Measurements from ENCODE around the gene RTF1.
"Not testable (repeated sequence)": the region's sequence is repeated elsewhere in the genome, so short reads cannot be mapped to it uniquely, and the experiment has no call there.

The RTF1 gene

GRCh38 chr15:41411441-41411840 is 5.5 kb upstream of the RTF1 start:
- Mint-ChIP-seq H3K27ac (no peak overlapping the region), H3K4me1 (peaks cover 8% of the 10 kb centered on the region), H3K4me3 (no peak overlapping the region), H3K27me3 (ENCODE audit: low read depth) (no peaks in the 10 kb centered on the region), H3K9me3 (no peaks in the 10 kb centered on the region), H3K36me3 (ENCODE audit: low read depth) (no peaks in the 10 kb centered on the region)
- no peak for TF ChIP-seq CTCF (IDR thresholded peaks at IDR 0.05; ENCODE audit: unreplicated experiment in 3 of 3)

- Mint-ChIP-seq H3K9me3 (no peaks in the 10 kb centered on the region), H3K27ac (peak overlapping the region; percentile 75 to 95 (median 93)), H3K36me3 (ENCODE audit: low read depth) (no peaks in the 10 kb centered on the region), H3K27me3 (ENCODE audit: low read depth) (peaks cover 3% of the 10 kb centered on the region), H3K4me3 (peak overlapping the region; percentile 92 to 99 (median 93)), H3K4me1 (peaks cover 37% of the 10 kb centered on the region)
- no peak for TF ChIP-seq CTCF (IDR thresholded peaks at IDR 0.05; ENCODE audit: unreplicated experiment in 3 of 3)
These were observed 660 bp upstream of the RTF1 start for GRCh38 chr15:41416128-41416741.

GRCh38 chr15:41417418-41418195 is 712 bp downstream of the RTF1 start:
- peaks cover 3% of the 10 kb centered on the region for H3K27me3 Mint-ChIP-seq (ENCODE audit: low read depth)

GRCh38 chr15:41423979-41424659 is 7.2 kb downstream of the RTF1 start:
- Mint-ChIP-seq H3K36me3 (ENCODE audit: low read depth) (peaks cover 17% of the 10 kb centered on the region), H3K27ac (peak overlapping the region in 1 of 3 experiments; percentile 20), H3K27me3 (ENCODE audit: low read depth) (no peaks in the 10 kb centered on the region), H3K4me1 (peaks cover 9% of the 10 kb centered on the region), H3K9me3 (no peaks in the 10 kb centered on the region), H3K4me3 (no peak overlapping the region)
- no peak for TF ChIP-seq CTCF (IDR thresholded peaks at IDR 0.05; ENCODE audit: unreplicated experiment in 3 of 3)

More at GRCh38 chr15:41417418-41418195, 712 bp downstream of the RTF1 start:
- Mint-ChIP-seq H3K9me3 (no peaks in the 10 kb centered on the region), H3K27ac (peak overlapping the region; percentile 81 to 95 (median 90)), H3K4me3 (peak overlapping the region; percentile 92 to 99 (median 93)), H3K36me3 (ENCODE audit: low read depth) (no peaks in the 10 kb centered on the region), H3K4me1 (peaks cover 37% of the 10 kb centered on the region)
- no peak for TF ChIP-seq CTCF (IDR thresholded peaks at IDR 0.05; ENCODE audit: unreplicated experiment in 3 of 3)

- Mint-ChIP-seq H3K27ac (no peak overlapping the region), H3K9me3 (no peaks in the 10 kb centered on the region), H3K27me3 (ENCODE audit: low read depth) (no peaks in the 10 kb centered on the region), H3K4me1 (peaks cover 6% of the 10 kb centered on the region), H3K36me3 (ENCODE audit: low read depth) (peaks cover 23% of the 10 kb centered on the region), H3K4me3 (no peak overlapping the region)
- no peak for TF ChIP-seq CTCF (IDR thresholded peaks at IDR 0.05; ENCODE audit: unreplicated experiment in 3 of 3)
These were observed 7.9 kb downstream of the RTF1 start for GRCh38 chr15:41424809-41425208.

- not testable (repeated sequence) for H3K9me3 Mint-ChIP-seq; H3K27me3 Mint-ChIP-seq (ENCODE audit: low read depth); H3K4me1 Mint-ChIP-seq; H3K4me3 Mint-ChIP-seq
- Mint-ChIP-seq H3K27ac (peak overlapping the region in 1 of 3 experiments; percentile 3), H3K36me3 (ENCODE audit: low read depth) (peaks cover 29% of the 10 kb centered on the region)
These were observed 9.0 kb downstream of the RTF1 start for GRCh38 chr15:41425907-41426306.
